ENCODE data around the gene EPM2A.

Gene EPM2A

GRCh38 chr6:145587334-145587733 is 148.0 kb downstream of the EPM2A start:
- no peak for DNase-seq

DNA sequence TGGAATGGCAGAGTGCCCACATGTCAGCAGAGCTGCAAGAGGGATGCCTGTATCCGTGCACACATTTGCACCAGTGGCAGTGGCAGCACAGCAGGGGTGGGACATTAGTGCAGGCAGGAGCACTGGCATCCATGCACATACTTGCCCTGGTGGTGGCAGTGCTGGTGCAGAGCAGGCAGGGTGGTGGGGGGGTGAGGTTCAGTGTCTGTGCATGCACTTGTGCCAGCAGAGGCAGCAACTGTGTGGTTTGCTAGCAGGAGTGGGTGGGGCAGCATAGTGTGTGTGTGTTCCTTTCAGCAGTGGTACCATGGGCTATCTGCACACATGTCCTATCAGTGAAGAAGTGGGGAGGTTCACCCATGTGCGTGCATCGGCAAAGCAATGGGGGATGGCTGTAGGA is 151.6 kb downstream of the EPM2A start:
- DNase-seq = no peak

All from NCI-H526 treated with DMSO at 0.1 percent for 48 hours (cell line).